Measurements from ENCODE around the gene CIITA.

DNA sequence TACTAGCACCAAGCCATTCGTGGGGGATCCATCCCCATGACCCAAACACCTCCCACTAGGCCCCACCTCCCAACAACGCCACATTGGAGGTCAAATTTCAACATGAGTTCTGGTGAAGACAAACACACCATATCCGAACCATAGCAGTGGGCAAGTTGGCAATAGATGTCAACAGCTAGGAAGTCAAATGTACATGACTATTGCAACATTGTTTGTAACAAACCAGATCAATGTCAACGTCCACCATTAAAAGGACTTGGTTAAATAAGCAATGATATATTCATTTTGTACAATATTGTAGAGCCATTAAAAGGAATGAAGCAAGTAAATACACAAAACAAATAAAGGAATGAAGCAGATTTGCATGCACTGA is 26.5 kb upstream of the CIITA start:
- TF ChIP-seq, protein P1, sequence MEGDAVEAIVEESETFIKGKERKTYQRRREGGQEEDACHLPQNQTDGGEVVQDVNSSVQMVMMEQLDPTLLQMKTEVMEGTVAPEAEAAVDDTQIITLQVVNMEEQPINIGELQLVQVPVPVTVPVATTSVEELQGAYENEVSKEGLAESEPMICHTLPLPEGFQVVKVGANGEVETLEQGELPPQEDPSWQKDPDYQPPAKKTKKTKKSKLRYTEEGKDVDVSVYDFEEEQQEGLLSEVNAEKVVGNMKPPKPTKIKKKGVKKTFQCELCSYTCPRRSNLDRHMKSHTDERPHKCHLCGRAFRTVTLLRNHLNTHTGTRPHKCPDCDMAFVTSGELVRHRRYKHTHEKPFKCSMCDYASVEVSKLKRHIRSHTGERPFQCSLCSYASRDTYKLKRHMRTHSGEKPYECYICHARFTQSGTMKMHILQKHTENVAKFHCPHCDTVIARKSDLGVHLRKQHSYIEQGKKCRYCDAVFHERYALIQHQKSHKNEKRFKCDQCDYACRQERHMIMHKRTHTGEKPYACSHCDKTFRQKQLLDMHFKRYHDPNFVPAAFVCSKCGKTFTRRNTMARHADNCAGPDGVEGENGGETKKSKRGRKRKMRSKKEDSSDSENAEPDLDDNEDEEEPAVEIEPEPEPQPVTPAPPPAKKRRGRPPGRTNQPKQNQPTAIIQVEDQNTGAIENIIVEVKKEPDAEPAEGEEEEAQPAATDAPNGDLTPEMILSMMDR (conservative IDR thresholded peaks at IDR 0.05), result no peak
- TF ChIP-seq ZFX (IDR thresholded peaks at IDR 0.05), result no peak

Measured in C4-2B (cell line).